ELF-1 (cell line): ENCODE results near the gene CAV3.

Source experiments
- DNase-seq: peaks from one replicate; pipeline ENCODE4 v3.0.0-alpha.2; 2016; ENCODE audit warnings: low read depth, low spot score

Gene CAV3

DNA sequence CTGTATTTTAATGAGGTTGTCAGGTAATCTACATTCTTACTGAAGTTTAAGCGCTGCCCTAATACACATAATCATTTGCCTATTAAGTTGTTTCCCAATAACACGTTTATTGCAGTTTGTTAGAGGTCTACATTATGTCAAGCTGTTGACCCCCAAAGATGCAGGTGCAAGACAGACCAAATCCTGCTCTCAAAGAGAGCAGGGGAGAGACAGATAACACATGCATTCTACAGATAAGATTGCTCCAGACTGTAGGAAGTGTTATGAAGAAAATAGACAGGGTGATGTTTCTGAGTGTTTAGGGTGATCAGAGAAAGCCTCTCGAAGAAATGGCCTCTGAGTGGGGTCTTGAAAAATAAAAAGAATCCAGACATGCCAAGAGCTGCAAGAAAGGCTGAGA, 60.6 kb downstream of the CAV3 start:
- DNase-seq: no peak
